IPS-NIHi7 (cell line): ENCODE results near the gene PBXIP1.

ENCODE experiments used
- DNase-seq: peaks from one replicate; pipeline ENCODE4 v3.0.0; 2012; ENCODE audit warnings: mixed read lengths; ENCODE audit errors: extremely low spot score

Gene PBXIP1, protein sequence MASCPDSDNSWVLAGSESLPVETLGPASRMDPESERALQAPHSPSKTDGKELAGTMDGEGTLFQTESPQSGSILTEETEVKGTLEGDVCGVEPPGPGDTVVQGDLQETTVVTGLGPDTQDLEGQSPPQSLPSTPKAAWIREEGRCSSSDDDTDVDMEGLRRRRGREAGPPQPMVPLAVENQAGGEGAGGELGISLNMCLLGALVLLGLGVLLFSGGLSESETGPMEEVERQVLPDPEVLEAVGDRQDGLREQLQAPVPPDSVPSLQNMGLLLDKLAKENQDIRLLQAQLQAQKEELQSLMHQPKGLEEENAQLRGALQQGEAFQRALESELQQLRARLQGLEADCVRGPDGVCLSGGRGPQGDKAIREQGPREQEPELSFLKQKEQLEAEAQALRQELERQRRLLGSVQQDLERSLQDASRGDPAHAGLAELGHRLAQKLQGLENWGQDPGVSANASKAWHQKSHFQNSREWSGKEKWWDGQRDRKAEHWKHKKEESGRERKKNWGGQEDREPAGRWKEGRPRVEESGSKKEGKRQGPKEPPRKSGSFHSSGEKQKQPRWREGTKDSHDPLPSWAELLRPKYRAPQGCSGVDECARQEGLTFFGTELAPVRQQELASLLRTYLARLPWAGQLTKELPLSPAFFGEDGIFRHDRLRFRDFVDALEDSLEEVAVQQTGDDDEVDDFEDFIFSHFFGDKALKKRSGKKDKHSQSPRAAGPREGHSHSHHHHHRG

DNA sequence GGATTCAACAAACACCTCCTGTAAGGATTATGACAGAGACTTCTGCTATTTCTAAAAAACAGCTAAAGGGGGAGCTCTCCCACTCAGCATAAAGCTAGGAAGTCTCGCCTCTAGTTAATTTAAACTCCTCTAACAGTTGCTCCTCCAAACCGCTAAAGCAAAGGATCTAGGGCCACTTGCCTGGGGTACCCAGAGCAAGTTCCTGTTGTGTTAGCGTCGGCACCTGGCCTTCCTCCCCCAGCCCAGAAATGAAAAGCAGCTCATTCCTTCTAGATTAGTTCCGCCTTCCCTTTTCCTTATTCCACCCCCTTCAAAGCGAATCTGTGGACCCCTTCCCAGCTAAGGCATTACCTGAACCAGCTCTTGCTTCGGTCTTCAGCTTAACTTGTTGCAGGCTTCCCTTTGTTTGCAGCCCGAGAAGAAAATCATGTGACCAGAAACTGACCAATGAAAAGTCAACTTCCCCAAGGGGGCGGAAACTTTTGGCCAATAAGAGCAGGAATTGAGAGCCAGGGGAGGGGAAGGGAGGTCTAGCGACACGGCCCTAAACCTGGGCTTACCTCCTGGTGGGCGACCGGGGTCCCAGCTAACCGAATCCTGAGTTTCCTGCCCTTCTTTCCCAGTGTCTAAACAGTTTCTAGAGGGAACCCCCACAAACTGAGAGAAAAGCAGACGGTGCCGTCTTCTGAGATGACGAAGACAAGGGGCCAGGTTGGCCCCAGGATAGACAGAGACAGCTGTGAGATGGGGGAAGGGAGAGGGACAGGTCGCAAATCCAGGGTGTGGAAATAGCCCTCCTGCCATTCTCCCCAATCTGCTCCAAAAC lies at the start of gene PBXIP1:
TSS of gene PBXIP1 (minus strand) at position 382 of the 826 bp plus-strand sequence. CDS start 2,378 bp downstream, outside the sequence.
- DNase-seq, result peak; percentile 96

DNA sequence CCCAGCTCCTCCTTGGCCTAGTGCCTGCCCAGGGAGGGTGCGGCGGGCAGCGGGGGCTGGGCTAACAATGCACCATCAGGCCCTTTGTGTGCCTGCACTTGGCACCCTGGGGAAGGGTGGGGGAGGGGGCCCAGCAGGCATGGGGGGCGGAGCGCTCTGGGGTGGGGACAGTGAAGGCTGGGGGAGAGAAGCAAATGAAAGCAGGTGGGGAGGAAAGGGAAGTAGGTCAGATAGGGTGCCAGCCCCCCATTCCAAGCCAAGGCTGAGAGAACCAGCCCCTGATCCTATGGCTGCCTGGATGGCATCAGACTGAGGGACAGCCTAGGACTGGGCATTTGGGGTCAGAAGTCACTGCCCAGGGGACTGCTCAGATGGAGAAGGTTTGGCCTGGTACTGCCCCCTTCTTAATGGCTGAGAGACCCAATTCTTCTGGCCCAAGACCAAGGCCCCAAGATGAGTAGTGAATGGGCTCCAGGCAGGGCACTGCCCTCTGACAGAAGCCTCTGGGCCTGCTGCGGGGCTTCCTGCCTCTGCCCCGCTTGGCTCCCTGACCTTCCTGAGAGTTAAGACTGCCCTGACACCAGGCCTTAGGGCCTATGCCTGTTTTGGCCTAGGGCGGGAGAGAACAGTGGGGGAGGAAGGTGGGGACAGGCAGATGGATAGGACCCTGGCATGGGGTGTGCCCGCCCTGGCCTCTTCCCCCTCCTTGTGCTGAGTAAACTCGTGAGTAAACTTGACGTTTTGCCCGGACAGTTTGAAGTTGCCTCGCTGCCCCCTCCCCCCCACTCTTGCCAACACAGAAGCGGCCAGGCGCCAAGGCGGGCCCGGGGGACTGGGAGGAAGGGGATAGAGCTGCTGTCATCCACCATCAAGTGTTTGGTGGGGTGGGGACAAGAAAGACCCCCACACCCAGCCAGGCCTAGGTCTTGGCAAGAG lies 49.4 kb upstream of the PBXIP1 start:
- no peak for DNase-seq

DNA sequence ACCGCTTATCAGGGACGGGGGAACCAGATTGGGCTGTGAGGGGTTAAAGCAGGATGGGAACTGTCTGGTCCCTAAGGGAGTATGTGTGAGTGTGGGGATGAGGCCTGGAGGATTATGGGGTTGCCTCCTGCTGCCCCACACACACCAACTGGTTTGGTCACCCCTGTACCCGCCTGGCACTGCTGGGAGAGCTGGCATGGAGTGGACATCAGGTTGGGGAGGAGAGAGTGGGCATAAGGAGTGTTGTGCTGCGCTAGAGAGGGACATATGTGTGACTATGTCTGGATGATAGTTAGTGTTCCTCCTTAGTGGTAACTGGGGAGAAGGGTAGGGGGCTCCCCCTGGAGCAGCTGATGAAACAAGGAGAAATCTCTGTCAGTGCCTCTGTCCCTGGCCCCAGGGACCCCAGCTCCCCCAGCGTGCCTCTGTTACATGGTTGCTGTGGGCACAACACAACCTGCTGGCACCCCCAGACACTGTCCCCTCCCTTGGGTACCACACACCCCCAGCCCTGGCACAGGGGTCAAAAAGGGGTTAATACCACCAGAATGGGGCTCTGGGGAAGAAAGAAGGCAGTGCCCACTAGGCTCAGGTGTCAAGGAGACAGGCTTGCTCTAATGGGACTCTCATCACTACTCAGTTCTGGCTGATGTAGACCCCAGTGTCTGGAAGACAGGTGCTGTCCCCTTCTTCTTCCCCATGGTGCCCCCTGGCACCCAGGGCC lies 48.6 kb upstream of the PBXIP1 start:
- no peak for DNase-seq

DNA sequence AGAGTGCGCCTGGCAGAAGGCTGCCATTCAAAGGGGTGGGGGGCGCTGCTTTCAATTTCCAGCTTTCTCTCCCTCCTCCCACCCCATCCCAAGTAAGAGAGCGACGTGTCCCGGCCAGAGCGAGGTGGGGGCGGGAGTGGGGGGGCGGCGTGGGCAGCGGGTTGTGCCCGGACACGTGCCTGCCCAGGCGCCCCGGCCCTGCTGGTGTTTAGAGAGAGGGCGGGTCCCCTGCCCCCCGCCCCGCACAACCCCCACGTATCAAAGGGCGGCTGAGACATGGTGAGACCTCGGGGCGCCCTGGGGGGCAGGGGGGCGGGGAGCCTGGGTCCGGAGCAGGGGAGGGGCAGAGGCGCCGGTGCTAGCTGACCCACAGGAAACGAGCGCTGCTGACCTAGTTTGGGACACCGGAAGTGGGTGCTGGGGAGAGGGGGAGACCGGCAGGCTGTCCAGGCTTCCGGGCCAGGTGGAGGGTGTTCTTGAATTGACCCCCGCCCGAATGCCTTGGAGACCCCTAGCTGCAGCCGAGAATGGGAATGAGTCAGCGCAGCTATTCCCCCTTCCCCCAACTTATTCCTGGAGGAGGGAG lies 48.0 kb upstream of the PBXIP1 start:
- DNase-seq, result peak; percentile 53

DNA sequence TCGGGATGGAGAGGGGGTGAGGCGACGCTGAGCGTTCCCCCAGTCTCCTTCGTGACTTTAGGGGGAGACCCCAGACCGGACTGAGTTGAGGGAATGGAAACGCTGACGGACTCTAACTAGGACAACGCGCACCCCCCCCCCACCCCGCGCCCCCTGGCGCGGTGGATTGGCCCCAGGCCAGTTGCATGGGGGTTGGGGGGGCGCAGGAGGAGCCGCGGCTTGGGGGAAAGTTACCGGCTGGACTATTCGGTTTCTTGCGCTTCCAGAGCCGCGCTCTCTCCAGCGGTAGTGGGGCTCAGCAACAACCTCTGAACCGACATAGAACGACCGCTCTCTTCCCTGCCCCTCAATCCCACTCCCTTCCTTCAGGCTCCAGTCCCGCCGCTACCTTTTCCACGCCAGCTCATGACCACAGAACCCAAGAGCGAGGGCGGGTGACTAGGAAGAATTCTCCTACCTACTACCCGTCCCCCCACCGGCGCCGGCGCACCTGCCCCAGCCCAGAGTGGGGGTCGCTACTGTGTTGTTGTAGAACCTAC lies 47.4 kb upstream of the PBXIP1 start:
- no peak for DNase-seq

DNA sequence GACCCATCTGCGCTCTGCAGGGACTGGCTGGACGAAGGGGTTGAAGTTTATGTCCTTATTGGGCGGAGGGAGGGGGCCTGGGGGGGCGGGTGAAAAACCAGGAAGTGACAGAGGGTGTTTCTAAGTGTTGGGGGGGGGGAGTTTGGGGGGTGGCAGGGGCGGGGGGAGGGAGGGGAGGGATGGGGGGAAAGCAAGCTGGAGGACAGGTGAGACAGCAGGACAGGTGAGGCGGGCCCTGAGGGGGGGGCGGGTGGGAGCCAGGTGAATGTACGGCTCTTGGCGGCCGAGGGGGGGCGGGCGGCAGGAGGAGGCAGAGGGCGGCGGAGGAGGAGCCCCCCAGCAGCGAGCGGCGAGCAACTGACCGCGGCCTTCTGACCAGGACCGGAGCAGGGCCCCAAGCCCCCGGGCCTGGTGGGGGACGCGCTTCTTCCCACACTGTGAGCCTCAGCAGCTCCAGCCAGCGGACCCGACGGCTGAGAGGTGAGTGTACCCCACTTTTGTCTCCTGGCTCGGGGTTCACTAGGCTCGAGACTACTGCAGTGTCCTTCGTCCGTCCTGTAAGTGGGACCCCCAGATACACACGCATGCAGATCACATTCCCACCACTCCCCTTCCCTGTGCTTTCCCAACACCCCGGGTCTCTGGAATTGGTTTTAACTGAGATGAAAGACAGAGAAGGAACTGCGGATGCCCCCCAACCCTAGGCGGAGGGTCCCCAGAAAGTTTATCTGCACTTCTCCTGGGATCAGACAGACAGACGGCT lies 46.7 kb upstream of the PBXIP1 start, which contains the start of gene ZBTB7B:
TSS of gene ZBTB7B (plus strand) at position 339 of the 763 bp plus-strand sequence. CDS start 11,859 bp downstream, outside the sequence.
- no peak for DNase-seq

DNA sequence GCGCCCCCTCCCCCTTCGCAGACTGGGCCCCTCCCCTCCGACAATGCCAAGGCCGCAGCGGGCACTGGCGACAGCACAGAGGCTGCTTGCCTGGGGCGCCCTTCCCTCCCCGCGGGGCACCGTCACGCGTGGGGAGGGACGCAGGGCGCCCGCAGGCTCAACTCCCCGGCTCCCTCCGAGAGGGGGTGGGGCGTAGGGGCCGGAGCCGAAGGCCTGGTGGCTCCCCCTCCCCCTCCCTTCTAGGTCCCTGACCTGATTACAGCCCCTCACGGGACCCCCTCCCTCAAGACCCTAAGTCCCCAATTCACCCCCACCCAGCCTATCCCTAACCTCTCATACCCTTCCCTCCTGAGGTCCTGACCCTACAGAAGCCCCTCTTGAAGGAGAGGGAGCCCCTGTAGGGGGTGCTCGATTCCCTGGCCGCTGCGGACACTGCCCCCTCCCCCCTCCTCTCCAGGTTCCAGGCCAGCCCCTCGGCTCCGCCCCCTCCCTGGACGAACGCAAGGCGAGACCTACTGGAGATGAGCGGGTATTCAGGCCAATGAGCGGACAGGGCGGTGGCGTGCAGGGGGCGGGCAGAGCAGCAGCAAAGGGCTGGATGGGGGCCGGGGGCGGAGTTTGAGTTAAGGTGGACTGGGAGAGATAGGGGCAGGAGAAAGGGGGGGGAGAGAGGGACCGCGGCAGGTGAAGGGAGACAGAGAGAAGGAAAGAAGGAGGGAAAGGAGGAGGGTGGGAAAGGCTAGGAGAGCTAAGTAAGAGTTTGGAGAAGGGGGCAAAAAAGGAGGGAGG lies 46.0 kb upstream of the PBXIP1 start:
- peak; percentile 91 for DNase-seq

DNA sequence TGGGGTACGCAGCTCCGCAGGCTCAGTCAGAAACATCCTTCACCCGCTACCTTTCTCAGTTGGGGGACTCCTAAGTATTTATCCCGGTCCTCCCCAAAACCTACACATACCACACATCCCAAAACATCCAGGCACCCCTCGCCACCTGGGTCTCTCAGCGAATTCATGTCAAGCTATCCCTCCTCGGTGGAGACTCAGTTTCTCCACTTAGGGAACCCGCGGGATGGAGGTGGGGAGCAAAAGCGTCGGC lies 45.5 kb upstream of the PBXIP1 start:
- DNase-seq, result no peak

DNA sequence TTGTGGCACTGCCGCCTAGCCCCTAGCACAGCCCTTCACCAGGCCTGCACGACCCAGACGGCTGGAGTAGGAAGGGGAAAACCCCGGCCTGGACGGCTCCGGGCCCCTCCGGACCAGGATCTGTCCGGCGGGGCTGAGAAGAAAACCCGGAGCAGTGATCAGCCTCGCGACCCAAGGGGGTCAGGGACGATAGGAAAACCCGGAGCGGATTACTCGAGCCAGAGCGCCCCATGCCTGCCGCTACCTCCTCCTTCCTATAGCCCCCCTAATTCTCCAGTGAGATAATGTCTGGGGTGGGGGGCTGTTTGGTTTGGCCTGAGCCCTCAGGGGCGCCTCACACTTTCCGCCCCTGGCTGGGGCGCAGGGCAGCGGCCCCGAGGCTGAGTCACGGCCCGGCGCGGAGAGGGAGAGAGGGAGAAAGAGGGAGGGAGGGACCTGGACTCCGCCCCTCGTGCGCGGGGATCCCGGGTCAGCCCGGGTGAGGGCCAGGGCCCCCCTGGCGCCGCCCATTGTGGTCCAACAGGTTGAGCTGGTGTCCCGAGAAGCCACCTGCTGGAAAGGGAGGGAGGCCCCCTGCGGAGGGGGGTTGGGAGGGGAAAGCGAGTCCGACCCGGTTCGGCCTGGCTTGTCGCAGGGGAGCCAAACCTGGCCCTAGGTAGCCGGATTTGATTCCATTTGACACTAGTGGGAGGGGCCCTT lies 45.0 kb upstream of the PBXIP1 start:
- DNase-seq, result peak; percentile 86

DNA sequence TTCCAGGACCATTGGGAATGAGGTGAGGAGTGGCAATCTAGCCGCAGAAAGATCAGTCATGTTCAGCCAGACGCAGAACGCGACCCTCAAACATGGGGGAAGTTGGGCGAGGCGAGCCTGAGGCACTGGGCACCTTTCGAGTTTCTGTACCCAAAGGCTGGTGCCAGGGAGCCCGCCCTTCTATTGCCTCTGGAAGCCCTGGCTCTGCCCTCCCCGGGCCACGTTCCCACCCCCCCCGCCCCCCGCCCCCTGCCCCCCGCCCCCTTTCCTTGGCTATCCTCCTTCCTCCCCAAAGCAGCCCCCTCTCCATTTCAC lies 44.5 kb upstream of the PBXIP1 start:
- no peak for DNase-seq

DNA sequence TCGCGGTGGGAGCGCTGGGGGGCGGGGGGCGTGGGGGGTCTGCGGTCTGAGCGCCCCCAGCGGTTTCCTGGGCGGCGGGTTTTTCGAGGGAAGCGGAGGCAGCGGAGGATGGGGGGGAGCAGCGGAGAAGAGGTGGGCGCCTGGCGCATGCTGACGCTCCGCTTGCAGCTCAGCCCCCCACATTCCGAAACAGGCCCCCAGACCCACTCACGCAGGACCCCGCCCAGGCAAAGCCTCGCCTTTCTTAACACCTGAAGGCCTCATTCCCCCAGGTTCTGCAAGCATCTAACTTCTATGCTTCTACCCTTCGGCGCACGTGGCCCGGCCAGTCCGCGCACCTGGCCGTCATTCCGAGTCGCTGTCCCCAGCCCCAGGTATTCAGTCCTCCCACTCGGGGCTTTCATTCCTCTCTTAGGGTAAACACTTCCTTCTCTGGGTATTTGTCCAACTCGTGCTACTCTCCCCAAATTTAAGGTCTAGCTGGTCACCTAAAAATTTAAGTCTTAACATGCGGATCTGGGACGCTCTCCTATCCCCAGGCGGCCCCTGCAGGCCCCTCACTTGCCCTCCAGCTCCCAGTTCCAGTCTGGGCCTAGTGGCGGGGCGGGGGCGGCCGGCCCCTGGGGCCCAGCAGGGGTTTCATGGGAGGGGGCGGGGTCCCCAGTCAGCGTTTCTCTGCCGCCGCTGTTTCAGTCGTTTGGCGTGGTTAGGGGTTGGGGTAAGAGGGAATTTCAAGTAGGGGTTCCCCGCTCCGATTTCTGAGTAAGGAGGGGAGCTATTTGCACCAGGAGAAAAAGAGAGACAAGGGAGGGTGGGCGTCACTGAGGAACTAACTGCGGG lies 43.9 kb upstream of the PBXIP1 start:
- DNase-seq, result peak; percentile 65

DNA sequence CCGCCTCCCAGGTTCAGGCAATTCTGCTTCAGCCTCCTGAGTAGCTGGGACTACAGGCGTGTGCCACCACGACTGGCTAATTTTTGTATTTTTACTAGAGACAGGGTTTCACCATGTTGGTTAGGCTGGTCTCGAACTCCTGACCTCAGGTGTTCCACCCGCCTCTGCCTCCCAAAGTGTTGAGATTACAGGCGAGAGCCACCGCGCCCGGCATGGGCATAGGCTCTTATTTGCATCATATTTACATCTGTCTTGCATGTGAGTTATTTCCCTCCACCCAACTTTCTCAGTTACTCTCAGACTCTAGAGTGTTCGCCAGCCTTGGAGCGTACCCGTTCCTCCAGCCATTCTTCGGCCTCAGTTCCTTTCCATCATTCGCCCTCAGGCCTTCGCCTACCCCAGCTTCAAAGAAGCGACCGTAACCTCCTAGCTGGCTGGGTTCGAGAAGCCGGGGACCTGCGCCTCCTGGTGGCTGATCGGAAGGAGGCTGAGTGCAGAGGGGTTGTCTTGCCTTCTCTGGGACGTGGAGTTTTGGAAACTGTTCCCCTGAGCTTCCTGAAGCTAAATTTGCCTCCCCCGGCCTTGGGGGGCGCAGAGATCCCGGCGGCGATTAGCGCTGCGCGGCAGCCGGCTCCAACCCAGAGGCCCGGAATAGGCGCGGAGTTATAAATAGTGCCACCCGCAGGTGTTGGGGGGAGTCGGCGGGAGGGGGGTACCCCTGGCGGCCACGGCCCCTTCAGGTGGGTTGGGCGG lies 43.1 kb upstream of the PBXIP1 start:
- peak; percentile 82 for DNase-seq

DNA sequence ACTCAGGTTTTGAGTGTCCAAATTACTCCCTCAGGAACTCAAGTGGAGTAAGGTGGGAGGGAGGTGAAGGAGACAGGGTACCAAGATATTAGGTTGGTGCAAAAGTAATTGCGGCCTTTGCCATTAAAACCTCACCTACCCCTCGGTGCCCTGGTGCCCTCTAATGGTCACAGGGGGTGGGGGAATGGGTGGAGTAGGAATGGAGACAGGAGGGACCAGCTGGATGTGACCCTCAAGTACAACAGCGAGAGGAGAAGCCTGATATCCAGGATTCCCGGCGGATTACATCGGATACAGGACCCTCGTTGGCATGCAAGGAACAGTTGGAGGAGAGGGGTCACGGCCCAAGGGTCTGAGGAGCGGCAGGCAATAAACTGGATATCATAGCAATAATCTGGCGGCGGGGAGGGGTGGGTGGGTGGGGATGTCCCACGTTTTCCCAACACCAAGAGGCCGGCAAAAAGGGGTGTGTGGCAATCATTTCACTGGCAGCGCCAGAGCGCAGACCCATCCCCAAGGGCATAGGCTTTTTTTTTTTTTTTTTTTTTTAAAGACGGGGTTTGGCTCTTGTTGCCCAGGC lies 42.4 kb upstream of the PBXIP1 start:
- DNase-seq, result no peak

DNA sequence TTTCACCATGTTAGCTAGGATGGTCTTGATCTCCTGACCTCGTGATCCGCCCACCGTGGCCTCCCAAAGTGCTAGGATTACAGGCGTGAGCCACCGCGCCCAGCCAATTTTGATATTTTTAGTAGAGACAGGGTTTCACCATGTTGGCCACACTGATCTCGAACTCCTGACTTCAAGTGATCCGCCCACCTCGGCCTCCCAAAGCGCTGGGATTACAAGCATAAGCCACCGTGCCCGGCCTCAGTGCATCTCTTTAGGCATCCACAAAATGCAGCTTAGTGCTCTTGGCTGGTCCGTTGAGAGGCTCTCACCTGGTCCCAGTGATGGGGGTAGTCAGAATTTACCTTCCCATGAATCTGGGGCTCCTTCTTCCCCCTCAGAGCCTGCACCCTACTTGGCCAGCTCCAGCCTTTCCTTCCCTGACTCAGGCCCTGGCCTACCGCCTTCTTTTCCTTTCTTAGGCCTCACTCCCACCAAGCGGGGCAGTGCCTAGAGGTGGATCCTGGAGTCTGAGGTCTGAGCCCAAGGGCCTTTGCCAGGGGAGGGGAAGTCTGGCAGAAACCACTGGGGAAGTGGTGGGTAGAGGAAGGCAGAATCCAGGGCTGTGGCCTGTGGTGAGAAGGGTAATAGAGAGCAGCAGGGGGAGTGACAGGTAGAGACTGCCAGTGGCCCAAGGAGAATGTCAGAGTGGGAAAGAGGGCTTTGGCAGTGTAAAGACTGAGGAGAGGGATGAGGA lies 41.2 kb upstream of the PBXIP1 start:
- DNase-seq, result no peak
